ENCODE results near the gene CFAP46.

The CFAP46 gene

DNA sequence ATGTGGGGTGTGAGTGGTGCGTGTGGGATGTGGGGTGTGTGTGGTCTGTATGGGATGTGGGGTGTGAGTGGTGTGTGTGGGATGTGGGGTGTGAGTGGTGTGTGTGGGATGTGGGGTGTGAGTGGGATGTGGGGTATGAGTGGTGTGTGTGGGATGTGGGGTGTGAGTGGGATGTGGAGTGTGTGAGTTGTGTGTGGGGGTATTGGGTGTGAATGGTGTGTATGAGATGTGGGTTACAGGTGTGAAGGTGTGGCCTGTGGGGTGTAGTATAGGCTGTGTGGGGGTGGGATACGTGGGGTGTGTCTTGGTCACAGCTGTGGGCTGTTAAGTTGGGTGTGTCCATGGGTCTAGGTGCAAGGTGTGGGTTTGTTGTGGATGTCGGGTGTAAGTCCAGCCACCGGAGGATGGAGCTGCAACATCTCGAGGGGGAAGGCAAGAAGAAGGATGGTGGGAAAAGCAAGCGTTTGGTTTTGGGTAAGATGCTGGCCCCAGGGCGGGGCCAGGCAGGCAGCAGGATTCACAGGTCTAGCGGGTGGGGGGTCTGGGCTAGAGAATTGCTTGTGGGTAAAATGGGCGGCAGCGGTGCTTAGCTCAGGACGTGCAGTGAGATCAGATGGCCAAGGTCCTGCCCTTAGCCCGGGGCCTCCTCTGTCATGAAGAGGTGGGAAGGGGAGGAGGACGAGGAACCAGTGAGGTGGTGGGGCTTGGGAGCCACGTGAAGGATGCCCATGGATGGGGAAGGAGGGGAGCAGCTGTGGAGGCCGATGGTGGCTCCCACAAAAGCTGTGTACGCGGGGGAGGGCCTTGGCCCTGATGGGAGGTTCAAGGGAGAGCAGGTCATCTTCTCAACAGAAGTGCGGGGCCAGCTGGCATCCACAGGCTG is 60.1 kb downstream of the CFAP46 start:
- no peak for DNase-seq (ENCODE audit: low read depth, low spot score)

DNA sequence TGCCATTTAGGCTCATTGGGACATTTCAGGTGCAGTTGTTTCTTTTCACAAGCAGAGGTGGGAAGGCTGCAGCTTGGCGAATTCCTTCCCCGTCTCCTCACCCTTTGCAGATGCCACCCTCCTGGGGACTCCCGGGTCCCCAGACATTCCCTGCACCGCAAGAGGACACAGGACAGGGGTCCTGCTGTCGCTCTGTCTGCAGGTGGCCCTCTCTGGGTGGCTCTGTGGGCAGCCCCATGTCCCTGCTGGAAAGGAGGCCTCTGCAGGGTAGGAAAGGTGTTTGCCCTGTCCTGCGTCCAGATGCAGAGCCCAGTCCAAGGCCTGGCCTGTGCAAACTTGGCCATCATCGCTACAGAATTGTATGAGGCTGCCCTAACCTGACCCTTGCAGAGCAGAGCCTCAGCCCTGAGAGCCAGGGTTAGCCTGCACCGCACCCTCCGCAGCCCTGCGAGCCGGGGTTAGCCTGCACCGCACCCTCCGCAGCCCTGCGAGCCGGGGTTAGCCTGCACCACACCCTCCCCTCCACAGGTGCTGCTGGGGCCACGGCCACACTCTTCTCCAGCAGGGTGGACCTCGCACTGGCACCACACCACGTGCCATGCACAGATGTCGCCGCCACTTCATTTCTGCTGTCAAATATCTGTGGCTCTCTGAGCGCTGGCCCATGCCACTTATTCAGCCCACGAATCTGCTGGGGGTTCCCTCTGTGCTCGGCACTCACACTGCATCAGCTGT is 61.0 kb downstream of the CFAP46 start:
- no peak for DNase-seq (ENCODE audit: low read depth, low spot score)

DNA sequence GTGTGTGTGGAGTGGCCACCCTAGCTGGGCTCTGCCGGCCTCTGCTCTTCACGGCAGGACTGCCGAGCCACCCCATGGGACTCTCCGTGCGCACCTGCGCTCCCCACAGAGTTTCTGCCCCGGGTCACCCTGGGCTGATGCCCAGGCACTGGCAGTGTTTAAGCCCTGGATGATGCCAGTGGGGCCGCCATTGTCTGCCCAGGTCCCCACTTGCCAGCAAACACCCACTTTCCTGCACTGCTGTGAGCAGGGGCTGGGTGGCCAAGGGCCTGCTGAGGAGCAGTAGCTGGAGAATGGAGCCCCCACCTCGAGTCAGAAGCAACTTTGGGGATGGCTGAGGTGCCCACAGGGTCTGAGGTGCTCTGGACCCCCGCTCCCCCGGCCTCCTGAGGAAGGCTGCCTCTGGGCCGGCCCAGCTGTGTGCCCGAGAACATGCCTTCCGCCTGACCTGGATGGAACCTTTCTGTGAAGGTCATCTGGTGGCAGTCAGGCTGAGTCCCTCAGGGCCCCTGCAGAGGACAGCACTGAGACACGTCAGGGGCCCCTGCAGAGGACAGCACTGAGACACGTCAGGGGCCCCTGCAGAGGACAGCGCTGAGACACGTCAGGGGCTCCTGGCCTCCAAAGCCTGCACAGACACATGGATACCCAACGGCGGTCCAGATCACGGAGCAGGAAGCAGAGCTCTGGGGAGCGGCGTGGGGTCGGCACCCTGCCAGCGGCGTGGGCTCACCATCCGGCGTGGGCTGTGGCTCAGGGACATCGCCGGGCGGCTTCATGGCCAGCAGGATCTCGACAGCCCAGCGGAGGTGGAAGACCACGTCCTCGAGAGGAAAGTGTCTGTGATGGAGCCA is 62.0 kb downstream of the CFAP46 start:
- DNase-seq (ENCODE audit: low read depth, low spot score): no peak

DNA sequence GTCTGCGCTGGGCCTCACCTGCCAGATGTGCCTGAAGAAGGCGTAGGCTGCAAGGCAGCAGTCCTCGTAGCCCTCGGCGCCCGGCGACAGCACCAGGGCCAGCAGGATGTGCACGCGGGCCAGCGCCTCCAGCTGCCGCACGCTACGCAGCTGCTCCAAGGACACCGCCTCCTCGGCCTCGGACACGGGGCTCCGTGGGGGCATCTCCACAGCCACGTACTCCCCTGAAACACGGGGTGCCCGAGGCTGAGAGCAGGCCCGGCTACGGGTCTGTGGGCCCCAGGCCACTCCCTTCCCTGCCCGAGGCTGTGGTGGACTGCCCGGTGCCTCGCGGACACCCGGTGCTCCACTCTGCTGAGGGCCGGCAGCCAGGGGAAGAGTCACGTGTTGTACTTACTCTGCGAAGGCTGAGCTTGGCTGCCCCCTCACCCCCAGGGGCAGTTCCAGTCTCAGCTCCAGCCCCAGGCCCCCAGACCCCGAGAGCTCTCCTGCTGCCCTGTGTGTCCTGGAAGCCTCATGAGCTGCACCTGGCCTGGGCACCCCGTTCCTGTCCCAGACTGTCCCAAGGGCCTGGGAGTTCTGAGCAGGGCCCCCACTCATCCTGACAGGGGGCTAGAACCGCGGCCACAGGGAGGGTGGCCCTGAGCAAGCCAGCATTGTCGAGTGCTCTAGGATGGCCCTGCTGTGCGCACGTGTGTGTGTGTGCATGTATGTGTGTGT is 62.8 kb downstream of the CFAP46 start:
- no peak for DNase-seq (ENCODE audit: low read depth, low spot score)

DNA sequence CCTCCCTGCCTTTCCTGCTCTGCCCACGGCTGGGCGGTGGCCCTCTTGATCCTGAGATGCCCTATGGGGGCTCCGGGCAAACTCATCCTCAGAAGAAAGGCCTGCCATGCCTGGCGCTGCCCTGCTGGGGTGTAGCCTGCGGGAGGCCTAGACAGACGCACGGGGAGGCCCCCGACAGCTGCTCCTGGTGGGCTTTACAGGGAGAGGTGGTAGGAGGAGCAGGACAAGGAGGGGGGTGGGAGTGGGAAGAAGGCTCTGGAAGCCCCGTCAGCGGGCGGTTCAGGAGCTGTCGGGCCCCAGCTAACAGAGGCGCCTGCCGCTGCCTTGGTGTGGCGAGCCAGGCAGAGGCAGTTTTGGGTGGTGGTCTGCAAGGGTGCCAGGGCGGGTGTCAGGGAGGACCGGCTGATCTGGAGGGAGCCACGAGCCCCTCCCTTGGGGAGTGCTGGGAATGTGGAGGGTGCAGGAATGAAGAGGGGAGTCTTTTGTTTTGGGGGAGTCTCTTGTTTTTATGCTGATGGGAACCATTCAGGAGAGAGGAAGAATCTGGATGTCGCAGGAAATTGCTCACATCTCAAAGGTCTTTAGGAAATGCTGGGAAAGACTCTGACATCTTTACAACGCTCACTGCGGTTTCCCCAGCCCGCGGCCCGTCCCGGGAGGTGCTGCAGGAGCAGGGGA is 63.5 kb downstream of the CFAP46 start:
- DNase-seq (ENCODE audit: low read depth, low spot score): no peak

DNA sequence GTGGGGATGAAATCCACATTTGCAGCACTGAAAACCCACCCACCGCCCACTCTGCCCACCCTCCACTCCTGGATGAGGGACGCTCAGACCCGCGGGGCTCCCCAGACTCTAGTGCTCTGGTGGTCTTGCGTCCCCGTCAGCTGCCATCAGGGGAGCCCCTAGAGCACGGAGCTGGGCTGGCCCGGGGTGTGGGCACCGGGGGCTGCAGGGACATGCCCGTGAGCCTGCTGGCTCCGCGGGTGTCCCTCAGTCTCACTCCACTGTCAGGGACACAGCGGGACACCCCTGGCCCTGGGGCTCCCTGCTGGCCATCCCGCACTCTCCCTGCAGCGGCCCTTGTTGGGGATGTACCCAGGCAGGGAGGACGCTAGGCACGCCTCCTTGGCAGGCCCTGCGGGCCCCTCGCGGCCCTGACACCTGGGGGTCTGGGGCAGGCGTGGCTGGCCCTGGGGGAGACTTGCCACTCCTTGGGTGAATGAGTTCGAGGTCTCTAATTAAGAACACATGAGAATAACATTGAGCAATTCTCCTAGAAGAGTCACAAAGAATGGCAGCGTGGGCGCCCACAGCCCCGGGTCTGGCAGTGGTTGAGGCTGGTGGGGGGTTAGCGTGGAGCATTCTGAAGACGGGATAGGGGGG is 64.2 kb downstream of the CFAP46 start:
- DNase-seq (ENCODE audit: low read depth, low spot score): no peak

DNA sequence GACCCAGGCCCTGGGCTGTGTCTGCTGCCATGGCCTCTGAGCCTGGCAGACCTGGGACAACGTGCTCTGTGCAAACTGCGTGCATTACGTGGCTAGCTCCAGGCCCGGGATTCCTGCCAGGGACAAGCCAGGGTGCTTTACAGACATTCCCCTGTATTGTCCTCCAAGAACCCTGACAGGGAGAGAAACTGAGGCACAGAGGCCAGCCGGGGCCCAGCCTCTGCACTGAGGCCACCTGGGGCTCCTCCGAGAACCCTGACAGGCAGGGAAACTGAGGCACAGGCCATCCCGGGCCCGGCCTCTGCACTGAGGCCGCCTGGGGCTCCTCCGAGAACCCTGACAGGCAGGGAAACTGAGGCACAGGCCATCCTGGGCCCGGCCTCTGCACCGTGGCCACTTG is 64.9 kb downstream of the CFAP46 start:
- DNase-seq (ENCODE audit: low read depth, low spot score): no peak

DNA sequence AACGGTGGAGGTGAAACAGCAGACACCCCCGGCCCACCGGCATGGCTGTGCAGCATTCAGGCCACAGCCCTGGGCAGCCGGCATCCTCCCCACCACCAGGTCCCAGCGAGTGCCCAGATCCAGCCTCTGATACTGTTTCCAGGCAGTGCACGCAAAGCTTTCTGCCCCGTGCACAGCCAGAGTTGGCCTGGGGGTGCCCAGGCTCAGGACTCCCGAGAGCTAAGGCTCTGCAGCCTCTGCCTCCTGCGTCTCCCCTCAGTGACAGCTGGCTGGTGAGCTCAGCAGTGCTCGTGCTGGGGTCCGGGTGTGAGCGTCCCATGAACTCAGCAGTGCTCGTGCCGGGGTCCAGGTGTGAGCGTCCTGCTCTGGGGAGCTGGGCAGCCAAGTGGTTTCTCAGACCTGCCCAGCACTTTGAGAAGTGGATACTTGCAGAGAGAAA is 65.4 kb downstream of the CFAP46 start:
- DNase-seq (ENCODE audit: low read depth, low spot score): no peak

DNA sequence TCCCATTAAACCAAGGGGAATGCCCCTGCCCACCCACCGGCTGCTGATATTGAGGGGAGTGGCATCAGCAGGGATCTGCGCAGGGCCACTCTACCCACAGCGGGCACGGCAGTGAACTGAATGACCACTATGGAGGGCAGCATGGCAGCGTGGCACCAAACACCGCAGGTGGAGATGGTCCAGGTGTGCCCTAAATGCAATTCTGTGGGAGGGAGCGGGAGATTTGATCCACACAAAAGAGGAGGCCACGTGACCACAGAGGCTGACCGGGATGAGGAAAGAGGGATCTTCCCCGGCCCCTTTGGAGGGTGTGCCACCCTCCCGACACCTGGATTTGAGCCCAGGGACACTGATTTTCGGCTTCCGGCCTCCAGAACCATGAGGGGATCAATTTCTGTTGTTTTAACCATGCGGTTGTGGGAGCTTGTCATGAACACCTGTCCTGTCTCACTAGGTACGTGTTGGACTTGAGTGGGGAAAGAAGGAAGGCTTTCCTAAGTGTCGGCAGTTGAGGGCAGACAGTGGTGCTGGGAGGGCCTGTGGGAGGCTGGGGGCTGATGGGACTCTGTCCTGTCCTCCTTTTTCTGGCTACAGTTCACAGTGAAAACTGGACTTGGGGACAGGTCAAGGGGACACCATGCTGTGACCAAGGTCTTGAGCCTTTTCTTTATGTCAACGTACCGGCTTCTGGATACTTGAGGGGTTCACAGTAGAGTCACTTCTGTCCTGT is 66.1 kb downstream of the CFAP46 start:
- DNase-seq (ENCODE audit: low read depth, low spot score): no peak

DNA sequence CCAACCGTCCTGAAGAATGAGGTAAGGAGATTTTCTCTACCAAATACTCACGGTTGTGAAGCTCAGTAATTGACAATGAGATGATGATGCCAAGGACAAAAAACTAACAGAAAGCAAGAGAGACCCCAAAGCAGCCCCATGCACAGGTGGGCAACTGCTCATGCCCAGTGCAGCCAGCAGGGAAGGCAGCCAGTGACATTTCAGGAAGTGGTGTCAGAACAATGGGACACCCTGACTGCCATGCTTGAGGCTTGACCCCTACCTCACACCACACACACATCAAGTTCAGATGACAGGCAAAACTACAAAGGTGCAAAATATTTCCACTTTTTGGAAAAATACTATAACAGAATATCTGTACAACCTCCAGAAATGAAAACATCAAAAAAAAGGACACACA is 66.9 kb downstream of the CFAP46 start:
- no peak for DNase-seq (ENCODE audit: low read depth, low spot score)

DNA sequence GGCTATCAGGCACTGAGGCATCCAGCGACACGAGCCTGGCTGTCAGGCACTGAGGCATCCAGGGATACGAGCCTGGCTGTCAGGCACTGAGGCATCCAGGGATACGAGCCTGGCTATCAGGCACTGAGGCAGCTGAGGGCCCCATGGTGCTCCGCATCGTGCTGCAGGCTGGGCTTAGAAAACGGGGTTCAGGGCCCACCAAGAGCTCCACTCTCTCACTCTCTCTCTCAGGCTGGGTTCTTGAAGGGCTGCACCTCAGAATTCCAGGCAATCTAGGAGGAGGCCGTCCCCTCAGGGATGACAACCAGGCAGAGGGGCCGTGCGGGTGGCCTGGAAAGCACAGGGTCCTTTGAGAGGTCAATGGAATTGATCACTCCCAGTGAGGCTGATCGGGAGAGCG is 69.0 kb downstream of the CFAP46 start:
- DNase-seq (ENCODE audit: low read depth, low spot score): no peak

DNA sequence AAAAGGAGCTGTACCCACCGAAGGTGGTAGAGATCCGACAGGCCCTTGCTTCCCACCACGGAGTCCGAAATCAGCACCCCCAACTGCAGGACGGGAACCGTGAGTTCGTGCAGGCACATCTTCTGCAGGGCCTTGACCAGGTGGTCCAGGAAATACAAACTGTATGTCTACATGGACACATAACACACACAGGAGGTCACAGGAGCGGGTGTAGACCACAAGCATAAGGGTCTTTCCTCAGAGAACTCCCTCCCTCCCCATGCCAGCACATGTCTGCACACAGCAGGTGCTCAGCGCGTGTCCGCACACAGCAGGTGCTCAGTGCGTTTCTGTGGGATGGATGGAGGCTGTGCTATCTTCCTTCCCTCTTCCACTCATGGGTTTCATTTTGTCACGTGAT is 69.7 kb downstream of the CFAP46 start:
- DNase-seq (ENCODE audit: low read depth, low spot score): no peak

DNA sequence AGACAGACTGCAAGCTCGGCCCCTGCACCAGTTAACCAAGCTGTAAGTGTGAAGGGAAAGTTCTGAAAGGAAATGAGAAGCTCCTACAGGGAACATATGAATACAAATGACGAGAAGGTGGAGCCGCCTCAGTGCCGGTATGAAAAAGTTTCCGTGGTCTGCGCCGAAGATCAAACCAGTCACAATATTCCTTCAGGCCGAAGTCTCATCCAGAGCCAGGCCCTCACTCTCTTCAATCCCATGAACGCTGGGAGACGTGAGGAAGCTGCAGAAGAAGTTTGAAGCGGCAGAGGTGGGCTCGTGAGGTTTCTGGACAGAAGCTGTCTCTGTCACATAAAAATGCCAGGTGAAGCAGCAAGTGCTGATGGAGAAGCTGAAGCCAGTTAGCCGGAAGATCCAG is 71.9 kb downstream of the CFAP46 start:
- DNase-seq (ENCODE audit: low read depth, low spot score): no peak

DNA sequence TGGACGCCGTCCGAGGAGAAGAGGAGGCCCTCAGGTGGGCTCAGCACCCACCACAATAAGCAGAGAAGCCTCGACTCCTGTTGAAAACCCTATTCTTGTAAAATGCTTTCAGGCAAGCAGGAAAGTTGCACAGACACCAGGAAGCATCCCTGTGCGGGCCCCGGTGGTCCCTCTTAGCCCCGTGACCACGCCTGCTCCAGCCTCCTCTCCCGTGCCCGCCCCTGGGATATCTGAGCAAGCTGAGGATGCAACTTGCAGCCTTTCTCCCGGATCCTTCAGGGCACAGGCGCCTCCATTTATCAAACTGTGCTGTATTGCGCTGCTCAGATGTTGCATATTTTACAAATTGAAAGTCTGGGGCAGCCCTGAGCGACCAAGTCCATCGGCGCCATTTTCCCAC is 72.7 kb downstream of the CFAP46 start:
- DNase-seq (ENCODE audit: low read depth, low spot score): no peak

DNA sequence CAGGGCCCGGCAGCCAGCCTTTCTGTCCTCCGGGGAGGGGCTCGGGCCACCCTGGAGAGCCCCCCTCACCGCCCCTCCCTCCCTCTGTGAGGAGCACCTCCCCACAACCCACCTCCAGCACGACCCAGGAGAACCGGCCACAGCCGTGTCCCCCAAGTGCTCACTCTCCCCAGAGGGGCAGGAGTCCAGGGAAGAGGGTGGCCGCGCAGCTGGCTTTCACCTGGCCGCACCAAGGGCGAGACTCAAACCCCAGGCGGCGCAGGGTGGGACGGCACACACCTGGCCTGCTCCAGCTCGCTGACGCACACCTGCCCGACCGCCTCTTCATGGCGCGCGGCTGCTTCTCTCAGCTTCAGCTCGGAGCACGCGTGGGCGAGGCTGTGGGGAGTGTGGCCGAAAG is 73.4 kb downstream of the CFAP46 start:
- DNase-seq (ENCODE audit: low read depth, low spot score): no peak

DNA sequence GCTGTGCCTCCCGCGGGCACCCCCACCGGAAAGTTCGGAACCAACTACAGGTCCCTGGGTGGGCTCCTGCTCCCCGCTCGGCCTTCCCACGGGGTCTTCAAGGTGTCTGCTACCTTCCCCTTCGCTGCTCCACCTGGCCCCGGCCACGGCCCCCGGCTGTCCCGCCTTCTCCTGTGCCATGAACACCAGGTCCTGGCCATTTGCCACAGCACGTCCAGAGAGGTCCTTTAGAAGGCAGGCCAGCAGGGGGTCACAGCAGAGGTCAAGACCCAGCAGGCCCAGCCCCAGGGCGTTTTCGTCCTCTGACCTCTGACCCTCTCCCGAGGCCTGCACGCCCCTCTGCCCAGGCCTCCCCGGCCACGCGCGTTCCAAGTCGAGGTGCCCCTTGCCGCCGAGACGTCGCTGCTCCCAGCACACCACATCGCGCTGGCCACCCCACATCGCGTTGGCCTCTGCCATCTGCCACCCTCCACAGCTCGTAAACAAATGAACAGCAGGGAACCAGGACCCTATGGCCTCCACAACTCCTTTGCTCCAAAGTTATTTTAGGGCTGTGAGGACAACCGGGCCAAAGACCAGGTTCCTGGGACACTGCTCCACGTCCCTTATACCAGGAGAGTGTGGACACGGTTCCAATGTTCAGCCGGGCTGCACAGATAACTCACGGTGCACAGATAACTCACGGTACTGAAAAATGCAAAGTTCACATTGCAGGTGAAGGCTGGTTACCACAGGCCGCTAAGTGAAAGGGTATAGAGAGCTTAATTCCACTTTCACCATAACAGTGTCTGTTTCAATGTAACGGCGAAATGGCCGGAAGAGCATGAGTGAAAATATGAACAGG is 74.3 kb downstream of the CFAP46 start:
- no peak for DNase-seq (ENCODE audit: low read depth, low spot score)

DNA sequence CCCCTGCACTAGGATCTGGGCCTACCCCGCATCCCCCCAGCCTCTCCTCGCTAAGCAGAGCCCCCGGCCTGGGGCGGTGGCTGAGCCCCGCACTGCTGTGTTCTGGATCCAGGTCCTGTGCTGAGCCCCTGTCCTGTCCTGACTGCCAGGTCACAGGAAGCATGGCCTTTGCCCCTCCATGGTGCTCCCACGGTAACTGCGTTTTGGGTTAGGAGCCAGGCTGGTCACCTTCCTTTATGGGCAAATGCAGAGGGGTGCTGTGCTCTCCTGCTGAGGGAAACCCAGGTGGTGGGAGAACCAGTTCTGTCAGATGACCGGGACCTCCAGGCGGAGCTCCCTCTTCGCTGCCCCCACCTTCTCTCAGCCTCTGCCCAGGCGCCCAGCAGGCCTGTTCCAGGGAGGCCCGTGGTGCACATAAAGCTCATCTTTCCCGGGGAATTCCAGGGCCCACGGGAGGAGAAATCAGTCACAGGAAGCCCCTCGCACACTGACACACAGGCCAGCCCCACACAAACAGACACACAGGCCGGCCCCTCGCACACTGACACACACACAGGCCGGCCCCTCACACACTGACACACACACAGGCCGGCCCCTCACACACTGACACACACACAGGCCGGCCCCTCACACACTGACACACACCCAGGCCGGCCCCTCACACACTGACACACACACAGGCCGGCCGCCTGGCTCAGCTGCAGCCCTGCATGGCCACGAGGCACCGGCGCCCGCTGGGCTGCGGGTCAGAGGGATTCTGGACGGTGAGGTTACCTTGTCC is 75.6 kb downstream of the CFAP46 start:
- DNase-seq (ENCODE audit: low read depth, low spot score): no peak

All from brain pericyte (primary cell).